ENCODE measurements around the gene SHB. TPM values are rescaled to one million over a fixed set of nuclear protein-coding genes. Genes with fewer than 3 reads are reported as not detected.

The SHB gene
- total and polyA plus RNA-seq, 2 of the 13 experiments (the other 11 are each of a cell fraction or from before 2014, with no cell fraction given), result 19.4 to 20.7 TPM

GRCh38 chr9:38026021-38026809 is 42.8 kb downstream of the SHB start:
- POLR2A ChIA-PET, result interaction anchor here (0.5 to 5.7 kb wide), 6 partner anchors 8 to 38 kb away, joined by 3 to 47 read pairs (median 4); no protein-coding TSS in a partner anchor
- ATAC-seq (peak; percentile 9), DNase-seq (ENCODE audit: low spot score) (peak; percentile 29), FAIRE-seq (no peak)
- Histone ChIP-seq H2AFZ (ENCODE audit: low read length) (no peak overlapping the region), H3K36me3 (replicated peaks in 1 of 2; ENCODE audit: control insufficient read depth in 1 of 2, insufficient read depth in 2 of 2, low read length in 2 of 2) (peaks cover 16 to 18% of the 10 kb centered on the region in 2 experiments), H3K27me3 (ENCODE audit: control insufficient read depth in 1 of 2, insufficient read depth in 2 of 2, low read length in 2 of 2) (no peaks in the 10 kb centered on the region), H3K27ac (ENCODE audit: extremely low read length, insufficient read depth, low read length) (peak overlapping the region; percentile 51), H3K4me2 (ENCODE audit: low read depth, low read length) (peak overlapping the region; percentile 69; the same call in 1 of the 2 replicates), H4K20me1 (ENCODE audit: insufficient read depth, low read length) (peaks cover 32% of the 10 kb centered on the region), H3K9me3 (ENCODE audit: low read length) (no peaks in the 10 kb centered on the region), H3K79me2 (ENCODE audit: insufficient read depth, low read length) (peaks cover 96% of the 10 kb centered on the region), H3K4me1 (ENCODE audit: insufficient read depth, low read length) (peaks cover 100% of the 10 kb centered on the region), H3K9ac (ENCODE audit: insufficient read depth, low read depth, low read length) (no peak overlapping the region), H3K4me3 (replicated peaks in 1 of 3; ENCODE audit: insufficient read depth in 1 of 3, low read depth in 2 of 3, low read length in 3 of 3) (no peak overlapping the region)
- intact Hi-C loops (cut with micrococcal nuclease; ENCODE audit: unreplicated experiment) (loop anchor here (10.0 kb wide), 1 partner anchor 139 kb away; no protein-coding TSS in a partner anchor), in situ Hi-C loops (cut with HindIII; ENCODE audit: extremely low pct_ligation_motif_present, low pct_unique_long_range_greater_than_20kb) (no loop called here)
- BruUV-seq (replicated peaks), result no TSS peak
- CTCF ChIA-PET (ENCODE audit: low intra/inter-chr PET ratio, low total read pairs), result no interaction called here
- WGBS (ENCODE audit: low lambda C conversion rate), result 79% methylated on average over 11 of the region's 18 CpGs
- TF ChIP-seq ETV5 (CRISPR knock-in tag; IDR thresholded peaks at IDR 0.05; ENCODE audit: borderline replicate concordance) (0 out of 2 replicates have a peak, but pooled peaks have one; percentile 7), ZFX (CRISPR knock-in tag; IDR thresholded peaks at IDR 0.05; ENCODE audit: low read depth) (peak; percentile 28; the same call in 1 of the 2 replicates), ATF3 (CRISPR knock-in tag; IDR thresholded peaks at IDR 0.05) (peak; percentile 17; the same call in 1 of the 2 replicates), GABPB1 (CRISPR knock-in tag; IDR thresholded peaks at IDR 0.05) (0 out of 2 replicates have a peak, but pooled peaks have one; percentile 14), POLR2G (IDR thresholded peaks at IDR 0.05; ENCODE audit: low read depth, low read length) (0 out of 2 replicates have a peak, but pooled peaks have one; percentile 18), ZNF687 (CRISPR knock-in tag; IDR thresholded peaks at IDR 0.05) (peak; percentile 71), ZBTB21 (CRISPR knock-in tag; IDR thresholded peaks at IDR 0.05) (no peak), FOXA1 (IDR thresholded peaks at IDR 0.05) (no peak), FOXA1 (CRISPR knock-in tag; IDR thresholded peaks at IDR 0.05) (no peak), ZIK1 (CRISPR knock-in tag; IDR thresholded peaks at IDR 0.05; ENCODE audit: borderline replicate concordance, low read depth) (no peak), ZNF530 (CRISPR knock-in tag; IDR thresholded peaks at IDR 0.05; ENCODE audit: low read depth) (no peak), CREM (IDR thresholded peaks at IDR 0.05) (no peak), CREM (CRISPR knock-in tag; IDR thresholded peaks at IDR 0.05) (no peak), MLXIP (CRISPR knock-in tag; IDR thresholded peaks at IDR 0.05; ENCODE audit: borderline replicate concordance) (no peak), ZNF605 (CRISPR knock-in tag; IDR thresholded peaks at IDR 0.05) (0 out of 2 replicates have a peak, but pooled peaks have one; percentile 19)
- TF ChIP-seq, protein P1, sequence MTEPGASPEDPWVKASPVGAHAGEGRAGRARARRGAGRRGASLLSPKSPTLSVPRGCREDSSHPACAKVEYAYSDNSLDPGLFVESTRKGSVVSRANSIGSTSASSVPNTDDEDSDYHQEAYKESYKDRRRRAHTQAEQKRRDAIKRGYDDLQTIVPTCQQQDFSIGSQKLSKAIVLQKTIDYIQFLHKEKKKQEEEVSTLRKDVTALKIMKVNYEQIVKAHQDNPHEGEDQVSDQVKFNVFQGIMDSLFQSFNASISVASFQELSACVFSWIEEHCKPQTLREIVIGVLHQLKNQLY (CRISPR knock-in tag; IDR thresholded peaks at IDR 0.05), result no peak

All from HepG2 (cell line).